ENCODE results near the gene NME8. TPM values are rescaled to one million over a fixed set of nuclear protein-coding genes. Genes with fewer than 3 reads are reported as not detected.

NME8 gene
- not detected in 2 replicates for total RNA-seq

DNA sequence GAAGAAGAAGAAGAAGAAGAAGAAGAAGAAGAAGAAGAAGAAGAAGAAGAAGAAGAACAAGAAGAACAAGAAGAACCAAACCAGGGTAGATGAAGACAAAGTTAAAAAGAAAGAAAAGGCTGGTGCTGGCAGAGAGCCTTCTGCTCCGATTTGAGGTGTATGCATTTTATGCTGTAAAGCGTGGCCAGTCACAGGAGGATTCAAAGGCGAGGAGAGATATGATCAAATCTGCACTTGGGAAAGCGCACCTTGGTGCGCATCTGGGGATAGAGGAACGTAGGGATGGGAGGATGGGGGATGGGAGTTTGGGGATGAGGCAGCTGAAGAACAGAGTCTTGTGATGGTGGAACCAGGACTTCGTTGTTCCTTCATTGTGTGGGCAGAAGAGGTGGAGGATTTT, at the start of gene NME8:
Gene NME8, plus strand, starts transcription at position 301 of the 400 bp plus-strand sequence. CDS start 1,670 bp downstream, outside the sequence.

GRCh38 chr7:37916673-37917660, 68.6 kb downstream of the NME8 start, which contains the start of gene SFRP4:
SFRP4 (minus strand) TSS chr7:37916817; CDS start chr7:37916537, 280 bp downstream.

GRCh38 chr7:37920305-37920848, 72.0 kb downstream of the NME8 start, which contains the start of gene EPDR1:
EPDR1 (plus strand) TSS chr7:37920640; CDS start chr7:37920940, 300 bp downstream.

Other genes with a start within 250 kb of the NME8 start
- not detected in 2 replicates for gene GPR141, start 164.8 kb upstream of the NME8 start, total RNA-seq
- under 0.01 TPM in 1 of 2 replicates, not detected in the other for gene SFRP4, start 68.2 kb downstream of the NME8 start, total RNA-seq
- 0.69 and 3.3 TPM in 2 replicates for gene EPDR1, start 72.0 kb downstream of the NME8 start, total RNA-seq